K562 (cell line): ENCODE results near the gene NACC1. TPM values are rescaled to one million over a fixed set of nuclear protein-coding genes. Genes with fewer than 3 reads are reported as not detected.

Source experiments
- DMBX1 ChIP-seq: fragments of 250-450 bp; sonication (Bioruptor Pico); IDR thresholded peaks from 2 replicates; pipeline ENCODE4 v1.8.0; 2022; ENCODE audit warnings: inconsistent platforms, mild to moderate bottlenecking, moderate library complexity, borderline replicate concordance
- ERF ChIP-seq: fragments of 450-650 bp; formaldehyde crosslinking; IDR thresholded peaks from 2 replicates; pipeline ENCODE4 v1.4.0; 2020; ENCODE audit warnings: mild to moderate bottlenecking, mixed read lengths
- ETS1 ChIP-seq: conservative IDR thresholded peaks from 2 replicates; pipeline ENCODE4 v1.6.1; 2011; ENCODE audit warnings: low read depth, mild to moderate bottlenecking, low read length; ENCODE audit not compliant: control insufficient read depth
- HMGN3 ChIP-seq: IDR thresholded peaks from 2 replicates; pipeline ENCODE4 v1.6.1; 2011; ENCODE audit warnings: borderline replicate concordance, low read depth, mild to moderate bottlenecking, mixed read lengths, low read length; ENCODE audit not compliant: insufficient read length; ENCODE audit errors: extremely low read depth
- L3MBTL2 ChIP-seq: fragments of 450-650 bp; IDR thresholded peaks from 2 replicates; pipeline ENCODE4 v1.6.1; 2016; ENCODE audit warnings: mild to moderate bottlenecking, moderate library complexity
- MYC ChIP-seq, 2 experiments: fragments of 250-450 bp in 1 of 2; sonication (Bioruptor Pico) in 1 of 2; IDR thresholded peaks; 2 replicates each; pipeline versions ENCODE4 v1.5.1 to v1.6.1; 2012 to 2021; ENCODE audit warnings: low read depth in 2 of 2, borderline replicate concordance in 1 of 2, improper control_type of control experiment in 1 of 2, low read length in 1 of 2, mild to moderate bottlenecking in 1 of 2, moderate library complexity in 1 of 2
- NCOR1 ChIP-seq: fragments of 450-650 bp; IDR thresholded peaks from 2 replicates; pipeline ENCODE4 v1.6.1; 2016; ENCODE audit warnings: mild to moderate bottlenecking, moderate library complexity
- SMC3 ChIP-seq: conservative IDR thresholded peaks from 2 replicates; pipeline ENCODE4 v1.6.1; 2011; ENCODE audit warnings: low read depth, low read length, improper control_type of control experiment; ENCODE audit not compliant: insufficient read depth
- TBL1XR1 ChIP-seq, 2 experiments: IDR thresholded peaks; 2 replicates each; pipeline ENCODE4 v1.6.1; 2012; ENCODE audit warnings: improper control_type of control experiment in 2 of 2, low read length in 2 of 2, mild to moderate bottlenecking in 1 of 2
- ZBTB8A ChIP-seq: fragments of 450-650 bp; IDR thresholded peaks from 2 replicates; pipeline ENCODE4 v1.6.1; 2018; ENCODE audit warnings: mild to moderate bottlenecking, moderate library complexity; ENCODE audit not compliant: partially characterized antibody
- ZNF354B ChIP-seq: fragments of 250-450 bp; sonication (Bioruptor Pico); IDR thresholded peaks from 2 replicates; pipeline ENCODE4 v1.4.0; 2020
- ZNF41 ChIP-seq: fragments of 250-450 bp; sonication (Bioruptor Pico); conservative IDR thresholded peaks from 2 replicates; pipeline ENCODE4 v1.4.0; 2020; ENCODE audit warnings: mild to moderate bottlenecking
- ZNF584 ChIP-seq: fragments of 200-800 bp; sonication (Bioruptor generic); IDR thresholded peaks from 2 replicates; pipeline ENCODE4 v1.6.1; 2016; ENCODE audit warnings: low read depth, mild to moderate bottlenecking, missing genetic modification characterization, missing compliant biosample characterization
- polyA plus RNA-seq, 8 experiments: library from polyadenylated mRNA; depleted of rRNA in 4 of 8; stranded (reverse) in 5 of 8; unstranded in 3 of 8; fragments of >200 nt; fragmentation: Nextera tagmentation in 2 of 8; fragmentation: Illumina TruSeq in 1 of 8; extraction: Ambion mirVana in 2 of 8; extraction: Trizol in 1 of 8; gene quantifications; 2 replicates each; pipeline versions ENCODE4 v1.2.1 to v1.2.3, GENCODE V29; 2011 to 2014; ENCODE audit warnings: inconsistent platforms in 1 of 8, missing spikeins in 1 of 8
- total RNA-seq, 7 experiments: library from RNA; depleted of rRNA in 6 of 7; stranded (reverse); fragments of >200 nt in 6 of 7; fragmentation: Illumina TruSeq in 2 of 7; extraction: Trizol in 2 of 7; gene quantifications; 2 replicates each; pipeline versions ENCODE4 v1.2.1 to v1.2.3, GENCODE V29; 2011 to 2021; ENCODE audit warnings: low replicate concordance in 1 of 7
- TF ChIP-seq, protein P1 (sequence below), 2 experiments: fragments of 450-650 bp in 1 of 2; sonication (generic) in 1 of 2; formaldehyde crosslinking; conservative IDR thresholded peaks; 2 replicates each; pipeline versions ENCODE4 v1.4.0 to v1.8.1; 2020 to 2022; ENCODE audit warnings: mild to moderate bottlenecking in 1 of 2, missing genetic modification reagents in 1 of 2
- TF ChIP-seq, protein P2 (sequence below), 2 experiments: fragments of 450-650 bp in 1 of 2; sonication (generic) in 1 of 2; formaldehyde crosslinking in 1 of 2; IDR thresholded peaks in 1 of 2; conservative IDR thresholded peaks in 1 of 2; 2 replicates each; pipeline versions ENCODE4 v1.6.1 to v1.8.1; 2016 to 2023; ENCODE audit warnings: mild to moderate bottlenecking in 2 of 2, moderate library complexity in 2 of 2, inconsistent platforms in 1 of 2, missing genetic modification reagents in 1 of 2
- TF ChIP-seq, protein P3 (sequence below): IDR thresholded peaks from 2 replicates; pipeline ENCODE4 v1.6.1; 2011; ENCODE audit warnings: borderline replicate concordance, low read depth, mild to moderate bottlenecking, moderate library complexity, low read length; ENCODE audit not compliant: insufficient read depth, poor library complexity, severe bottlenecking

Gene NACC1
- total and polyA plus RNA-seq, 9 of the 15 experiments (the other 6 are each of a cell fraction or from before 2014, with no cell fraction given): 0.04 to 96.6 (median 25.8) TPM

GRCh38 chr19:13095934-13096927 lies 21.8 kb upstream of the NACC1 start (continued):
- TF ChIP-seq ETS1: no peak
- peak; percentile 81 for TF ChIP-seq HMGN3
- peak; percentile 59; the same call in 1 of the 2 replicates for TF ChIP-seq ZNF41 (CRISPR knock-in tag)
- no peak for TF ChIP-seq ZBTB8A
- TF ChIP-seq ZNF354B (CRISPR knock-in tag): no peak
- 0 out of 2 replicates have a peak, but pooled peaks have one; percentile 33 for TF ChIP-seq ZNF584
- TF ChIP-seq NCOR1: 0 out of 2 replicates have a peak, but pooled peaks have one; percentile 36
- TF ChIP-seq ERF (CRISPR knock-in tag): peak; percentile 45; the same call in 1 of the 2 replicates
- peak; percentile 63; the same call in 1 of the 2 replicates for TF ChIP-seq DMBX1
- TF ChIP-seq, protein P1, sequence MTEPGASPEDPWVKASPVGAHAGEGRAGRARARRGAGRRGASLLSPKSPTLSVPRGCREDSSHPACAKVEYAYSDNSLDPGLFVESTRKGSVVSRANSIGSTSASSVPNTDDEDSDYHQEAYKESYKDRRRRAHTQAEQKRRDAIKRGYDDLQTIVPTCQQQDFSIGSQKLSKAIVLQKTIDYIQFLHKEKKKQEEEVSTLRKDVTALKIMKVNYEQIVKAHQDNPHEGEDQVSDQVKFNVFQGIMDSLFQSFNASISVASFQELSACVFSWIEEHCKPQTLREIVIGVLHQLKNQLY (CRISPR knock-in tag; conservative IDR thresholded peaks at IDR 0.05): 0 out of 4 replicates have a peak, but pooled peaks of 1 of the 2 experiments have one; percentile 21
- peak; percentile 97 for TF ChIP-seq L3MBTL2
- peak; percentile 25; the same call in 1 of the 2 replicates for TF ChIP-seq SMC3
- TF ChIP-seq TBL1XR1 (IDR thresholded peaks at IDR 0.05; ENCODE audit: low read length in 2 of 2): 0 out of 4 replicates have a peak, but pooled peaks of 1 of the 2 experiments have one; percentile 7
- TF ChIP-seq, protein P2, sequence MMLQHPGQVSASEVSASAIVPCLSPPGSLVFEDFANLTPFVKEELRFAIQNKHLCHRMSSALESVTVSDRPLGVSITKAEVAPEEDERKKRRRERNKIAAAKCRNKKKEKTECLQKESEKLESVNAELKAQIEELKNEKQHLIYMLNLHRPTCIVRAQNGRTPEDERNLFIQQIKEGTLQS (IDR thresholded peaks at IDR 0.05): no peak
- TF ChIP-seq, protein P2 (CRISPR knock-in tag; conservative IDR thresholded peaks at IDR 0.05): peak; percentile 45; the same call in 1 of the 2 replicates
- TF ChIP-seq MYC (IDR thresholded peaks at IDR 0.05; ENCODE audit: low read depth, low read length): peak; percentile 9; the same call in 1 of the 2 replicates
- peak; percentile 34; the same call in 1 of the 2 replicates for TF ChIP-seq MYC (CRISPR knock-in tag; IDR thresholded peaks at IDR 0.05; ENCODE audit: borderline replicate concordance, low read depth)
- TF ChIP-seq, protein P3, sequence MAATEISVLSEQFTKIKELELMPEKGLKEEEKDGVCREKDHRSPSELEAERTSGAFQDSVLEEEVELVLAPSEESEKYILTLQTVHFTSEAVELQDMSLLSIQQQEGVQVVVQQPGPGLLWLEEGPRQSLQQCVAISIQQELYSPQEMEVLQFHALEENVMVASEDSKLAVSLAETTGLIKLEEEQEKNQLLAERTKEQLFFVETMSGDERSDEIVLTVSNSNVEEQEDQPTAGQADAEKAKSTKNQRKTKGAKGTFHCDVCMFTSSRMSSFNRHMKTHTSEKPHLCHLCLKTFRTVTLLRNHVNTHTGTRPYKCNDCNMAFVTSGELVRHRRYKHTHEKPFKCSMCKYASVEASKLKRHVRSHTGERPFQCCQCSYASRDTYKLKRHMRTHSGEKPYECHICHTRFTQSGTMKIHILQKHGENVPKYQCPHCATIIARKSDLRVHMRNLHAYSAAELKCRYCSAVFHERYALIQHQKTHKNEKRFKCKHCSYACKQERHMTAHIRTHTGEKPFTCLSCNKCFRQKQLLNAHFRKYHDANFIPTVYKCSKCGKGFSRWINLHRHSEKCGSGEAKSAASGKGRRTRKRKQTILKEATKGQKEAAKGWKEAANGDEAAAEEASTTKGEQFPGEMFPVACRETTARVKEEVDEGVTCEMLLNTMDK: peak; percentile 56
